ENCODE results near the gene RASGRF1.
A peak's percentile ranks its signal among the peaks of the same experiment; 100 is the strongest.

RASGRF1 gene

GRCh38 chr15:78950902-78951840 lies 139.4 kb downstream of the RASGRF1 start:
- peak; percentile 51 for DNase-seq

GRCh38 chr15:78950343-78950742 lies 140.2 kb downstream of the RASGRF1 start:
- no peak for DNase-seq

- no peak for DNase-seq
These were observed 141.1 kb downstream of the RASGRF1 start for GRCh38 chr15:78949461-78949860.

GRCh38 chr15:78947506-78947905 lies 143.1 kb downstream of the RASGRF1 start:
- no peak for DNase-seq

- no peak for DNase-seq
These were observed 144.1 kb downstream of the RASGRF1 start for GRCh38 chr15:78946493-78946892.

GRCh38 chr15:78944669-78945407 lies 145.7 kb downstream of the RASGRF1 start, which contains the start of gene CTSH:
Gene CTSH, minus strand, starts transcription at chr15:78945046. Its CDS starts 65 bp downstream, at chr15:78944981.
- peak; percentile 57 for DNase-seq

GRCh38 chr15:78944202-78944625 lies 146.4 kb downstream of the RASGRF1 start:
- no peak for DNase-seq

GRCh38 chr15:78943692-78944091 lies 146.9 kb downstream of the RASGRF1 start:
- DNase-seq, result no peak

GRCh38 chr15:78942741-78943140 lies 147.8 kb downstream of the RASGRF1 start:
- no peak for DNase-seq

GRCh38 chr15:78938658-78939488 lies 151.7 kb downstream of the RASGRF1 start:
- no peak for DNase-seq

- peak; percentile 89 for DNase-seq
These were observed 153.3 kb downstream of the RASGRF1 start for GRCh38 chr15:78937132-78937739.

GRCh38 chr15:78934655-78935023 lies 155.9 kb downstream of the RASGRF1 start:
- DNase-seq, result no peak

- no peak for DNase-seq
These were observed 156.5 kb downstream of the RASGRF1 start for GRCh38 chr15:78933823-78934654.

GRCh38 chr15:78933187-78933822 lies 157.3 kb downstream of the RASGRF1 start:
- DNase-seq, result no peak

GRCh38 chr15:78932258-78932808 lies 158.2 kb downstream of the RASGRF1 start:
- DNase-seq, result no peak

- DNase-seq, result no peak
These were observed 158.9 kb downstream of the RASGRF1 start for GRCh38 chr15:78931439-78932257.

- DNase-seq, result no peak
These were observed 159.8 kb downstream of the RASGRF1 start for GRCh38 chr15:78930577-78931388.

GRCh38 chr15:78929536-78930264 lies 160.9 kb downstream of the RASGRF1 start:
- no peak for DNase-seq
